ENCODE measurements around the gene SRRM2. TPM values are rescaled to one million over a fixed set of nuclear protein-coding genes. Genes with fewer than 3 reads are reported as not detected.

The SRRM2 gene
- total RNA-seq, 1 experiment from 2014 or later, result 63.5 TPM

GRCh38 chr16:2761472-2761871 is 9.0 kb downstream of the SRRM2 start:
- DNase-seq (ENCODE audit: low read depth), result no peak

GRCh38 chr16:2761886-2762583 is 9.6 kb downstream of the SRRM2 start:
- DNase-seq (ENCODE audit: low read depth), result no peak

- no peak for DNase-seq (ENCODE audit: low read depth)
Observed at GRCh38 chr16:2762711-2763110, 10.3 kb downstream of the SRRM2 start.

- no peak for DNase-seq (ENCODE audit: low read depth)
Observed at GRCh38 chr16:2763173-2763572, 10.7 kb downstream of the SRRM2 start.

- no peak for DNase-seq (ENCODE audit: low read depth)
Observed at GRCh38 chr16:2764718-2765117, 12.3 kb downstream of the SRRM2 start.

- no peak for DNase-seq (ENCODE audit: low read depth)
Observed at GRCh38 chr16:2765462-2766404, 13.3 kb downstream of the SRRM2 start.

GRCh38 chr16:2766430-2767139 is 14.1 kb downstream of the SRRM2 start:
- no peak for DNase-seq (ENCODE audit: low read depth)

- DNase-seq (ENCODE audit: low read depth), result no peak
Observed at GRCh38 chr16:2767140-2767731, 14.8 kb downstream of the SRRM2 start.

- no peak for DNase-seq (ENCODE audit: low read depth)
Observed at GRCh38 chr16:2767891-2768290, 15.5 kb downstream of the SRRM2 start.

- no peak for DNase-seq (ENCODE audit: low read depth)
Observed at GRCh38 chr16:2768403-2769089, 16.1 kb downstream of the SRRM2 start.

- no peak for DNase-seq (ENCODE audit: low read depth)
Observed at GRCh38 chr16:2769100-2769529, 16.7 kb downstream of the SRRM2 start.

GRCh38 chr16:2769675-2770056 is 17.2 kb downstream of the SRRM2 start:
- no peak for DNase-seq (ENCODE audit: low read depth)

GRCh38 chr16:2770057-2770951 is 17.9 kb downstream of the SRRM2 start:
- no peak for DNase-seq (ENCODE audit: low read depth)

GRCh38 chr16:2771496-2772402 is 19.3 kb downstream of the SRRM2 start:
- no peak for DNase-seq (ENCODE audit: low read depth)

GRCh38 chr16:2773188-2773968 is 20.9 kb downstream of the SRRM2 start:
- no peak for DNase-seq (ENCODE audit: low read depth)

GRCh38 chr16:2774161-2774891 is 21.9 kb downstream of the SRRM2 start:
- no peak for DNase-seq (ENCODE audit: low read depth)

- DNase-seq (ENCODE audit: low read depth), result no peak
Observed at GRCh38 chr16:2775131-2775716, 22.8 kb downstream of the SRRM2 start.

Data from HT1080 (cell line).